Stomach smooth muscle (tissue), 2 donors: ENCODE data around the gene NALCN.

Source experiments
- H3K27ac ChIP-seq: one replicate; pipeline ENCODE4 v1.7.0; 2013; ENCODE audit warnings: mild to moderate bottlenecking, low read length, inconsistent platforms
- H3K27me3 ChIP-seq, 2 donors: one replicate each; pipeline ENCODE4 v1.7.0; 2013; ENCODE audit warnings: low read length in 2 of 2; ENCODE audit not compliant: insufficient read depth in 2 of 2, control insufficient read depth in 1 of 2
- H3K36me3 ChIP-seq, 2 donors: one replicate each; pipeline ENCODE4 v1.7.0; 2013; ENCODE audit warnings: low read length in 2 of 2; ENCODE audit not compliant: control insufficient read depth in 2 of 2, insufficient read depth in 2 of 2
- H3K4me1 ChIP-seq: one replicate; pipeline ENCODE4 v1.7.0; 2013; ENCODE audit warnings: low read length; ENCODE audit not compliant: control insufficient read depth, insufficient read depth
- H3K4me3 ChIP-seq, 2 donors: one replicate each; pipeline ENCODE4 v1.7.0; 2013; ENCODE audit warnings: low read length in 2 of 2
- H3K9ac ChIP-seq, 2 donors: one replicate each; pipeline ENCODE4 v1.7.0; 2013; ENCODE audit warnings: low read length in 2 of 2, mild to moderate bottlenecking in 1 of 2
- H3K9me3 ChIP-seq, 2 donors: one replicate each; pipeline ENCODE4 v1.7.0; 2013; ENCODE audit warnings: low read length in 2 of 2; ENCODE audit not compliant: control insufficient read depth in 2 of 2
- donor health status: healthy.
- donor health status: Pancreatic carcinoma.

NALCN gene

DNA sequence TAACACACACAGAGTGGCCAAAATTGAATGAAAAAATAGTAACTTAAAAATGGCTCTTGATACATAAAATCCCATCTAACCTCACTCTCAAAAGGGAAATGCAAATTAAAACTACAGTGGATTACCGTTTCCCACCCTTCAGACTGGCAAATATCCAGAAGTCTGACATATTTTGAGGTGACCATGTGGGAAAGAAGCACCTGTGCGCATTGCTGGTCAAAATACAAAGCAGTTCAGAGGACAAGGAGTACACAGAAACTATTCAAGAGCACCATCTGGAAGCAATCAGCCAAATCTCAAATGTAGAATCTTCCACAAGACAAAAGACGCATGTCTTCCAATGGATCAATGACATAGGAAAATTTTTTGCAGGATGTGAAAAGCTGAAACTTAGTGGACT is 23.2 kb downstream of the NALCN start:
- H3K9me3 ChIP-seq: peaks cover 0 to 1% of the 10 kb centered on the region in 2 donors
- no peak overlapping the region for H3K27ac ChIP-seq
- no peaks in the 10 kb centered on the region for H3K36me3 ChIP-seq
- H3K27me3 ChIP-seq: no peaks in the 10 kb centered on the region
- H3K4me3 ChIP-seq: no peak overlapping the region
- no peaks in the 10 kb centered on the region for H3K4me1 ChIP-seq
- H3K9ac ChIP-seq: no peak overlapping the region

DNA sequence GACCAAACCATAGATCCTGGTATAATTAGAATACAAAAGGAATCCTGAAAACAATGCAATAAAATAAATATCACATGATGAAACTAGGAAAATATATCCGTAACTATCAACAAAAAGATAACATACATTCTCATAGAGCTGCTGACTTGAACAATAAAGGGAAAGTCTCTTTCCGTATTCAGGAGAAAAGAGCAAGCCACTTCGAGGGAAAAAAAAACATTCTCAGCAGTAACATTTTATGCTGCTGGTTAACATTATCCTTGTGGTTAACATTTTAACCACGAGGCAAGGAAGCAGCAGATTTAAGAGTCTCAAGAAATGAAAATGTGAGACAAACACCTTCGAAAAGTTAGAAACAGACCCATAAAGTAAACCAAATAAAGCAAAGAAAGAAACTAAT is 25.8 kb downstream of the NALCN start:
- no peak overlapping the region for H3K27ac ChIP-seq

DNA sequence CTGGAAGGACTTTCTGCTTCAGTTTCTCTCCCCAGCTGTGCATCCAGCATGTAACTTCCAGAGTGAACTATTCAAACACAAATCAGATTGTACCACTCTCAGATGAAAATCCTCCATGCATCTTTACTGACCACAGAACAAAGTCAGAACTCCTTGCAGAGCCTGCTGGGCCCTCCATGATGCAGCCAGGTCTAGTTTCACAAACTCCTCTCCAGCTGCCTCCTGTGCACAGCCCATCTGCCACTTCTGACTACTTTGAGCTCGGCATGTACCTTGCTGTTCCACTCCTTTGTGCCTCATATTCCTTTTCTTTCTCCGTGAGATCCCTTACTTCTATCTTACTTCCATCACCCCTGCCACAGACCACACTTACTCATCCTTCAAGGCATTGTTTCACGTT is 31.4 kb downstream of the NALCN start:
- H3K36me3 ChIP-seq: no peaks in the 10 kb centered on the region
- no peaks in the 10 kb centered on the region for H3K4me1 ChIP-seq
- no peak overlapping the region for H3K4me3 ChIP-seq
- no peak overlapping the region for H3K27ac ChIP-seq
- no peak overlapping the region for H3K9ac ChIP-seq
- H3K9me3 ChIP-seq: peaks cover 0 to 1% of the 10 kb centered on the region in 2 donors
- H3K27me3 ChIP-seq: no peaks in the 10 kb centered on the region

More for the DNA sequence above, 25.8 kb downstream of the NALCN start:
- Histone ChIP-seq H3K27me3 (no peaks in the 10 kb centered on the region), H3K9me3 (peaks cover 0 to 1% of the 10 kb centered on the region in 2 donors), H3K36me3 (no peaks in the 10 kb centered on the region), H3K4me3 (no peak overlapping the region), H3K4me1 (no peaks in the 10 kb centered on the region), H3K9ac (no peak overlapping the region)

DNA sequence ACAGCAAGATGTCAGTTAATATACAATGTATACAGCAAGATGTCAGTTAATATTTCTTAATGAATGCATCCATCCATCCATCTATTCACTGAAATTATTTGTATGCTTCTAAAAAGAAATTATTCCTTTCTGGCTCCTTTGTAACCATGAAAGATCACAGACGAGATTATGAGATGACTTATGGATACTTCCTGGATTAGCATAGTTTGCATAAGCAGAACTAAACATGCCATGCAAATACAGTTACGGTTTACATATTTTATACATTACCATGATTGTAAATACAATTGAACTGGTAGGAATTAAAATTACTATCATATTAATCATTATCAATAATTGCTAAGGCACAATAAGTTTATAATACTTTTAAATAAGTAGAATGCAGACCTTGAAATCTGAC is 32.7 kb downstream of the NALCN start:
- Histone ChIP-seq H3K4me1 (no peaks in the 10 kb centered on the region), H3K27me3 (no peaks in the 10 kb centered on the region), H3K27ac (no peak overlapping the region), H3K36me3 (no peaks in the 10 kb centered on the region), H3K4me3 (no peak overlapping the region), H3K9me3 (no peaks in the 10 kb centered on the region), H3K9ac (no peak overlapping the region)

DNA sequence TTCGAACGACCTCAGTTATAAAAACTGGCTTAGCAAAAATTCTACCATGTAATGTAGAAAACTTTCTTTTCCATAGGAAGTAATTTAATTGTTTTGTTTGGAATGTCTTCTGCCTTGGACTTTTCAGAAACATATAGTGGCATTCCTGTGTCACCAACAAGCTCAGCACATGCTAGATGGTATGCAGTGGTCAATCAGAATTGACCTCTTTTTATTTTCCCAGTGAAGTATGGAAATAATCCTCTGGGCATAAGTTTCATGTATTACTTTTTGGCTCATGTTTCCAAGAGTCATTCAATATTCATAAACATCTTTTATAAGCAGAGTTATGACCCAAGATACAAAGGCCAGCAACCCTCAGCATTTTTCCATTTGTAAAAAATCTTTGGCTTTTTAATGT is 33.6 kb downstream of the NALCN start:
- Histone ChIP-seq H3K9me3 (no peaks in the 10 kb centered on the region), H3K36me3 (no peaks in the 10 kb centered on the region), H3K4me3 (no peak overlapping the region), H3K4me1 (no peaks in the 10 kb centered on the region), H3K27me3 (no peaks in the 10 kb centered on the region), H3K27ac (no peak overlapping the region), H3K9ac (no peak overlapping the region)

DNA sequence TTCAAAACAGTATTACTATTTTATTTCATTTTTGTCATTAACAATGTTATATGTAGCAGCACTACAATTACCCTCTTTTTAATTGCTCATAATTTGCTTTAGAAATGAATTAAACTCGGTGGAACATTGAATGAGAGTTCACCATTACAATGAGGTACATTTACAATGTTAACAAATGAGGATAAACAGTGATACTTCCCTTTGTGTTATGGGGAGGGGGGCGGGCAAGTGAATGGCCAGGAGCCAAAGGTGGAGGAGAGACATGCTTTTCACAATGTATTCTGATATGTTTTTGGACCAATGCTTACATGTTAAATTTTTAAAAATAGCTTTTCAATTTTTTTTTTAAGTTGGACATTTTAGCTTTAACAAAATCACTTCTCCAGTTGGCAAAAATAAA is 34.2 kb downstream of the NALCN start:
- H3K27me3 ChIP-seq: no peaks in the 10 kb centered on the region
- no peak overlapping the region for H3K27ac ChIP-seq
- no peaks in the 10 kb centered on the region for H3K4me1 ChIP-seq
- H3K9me3 ChIP-seq: no peaks in the 10 kb centered on the region
- no peaks in the 10 kb centered on the region for H3K36me3 ChIP-seq
- no peak overlapping the region for H3K9ac ChIP-seq
- H3K4me3 ChIP-seq: no peak overlapping the region

DNA sequence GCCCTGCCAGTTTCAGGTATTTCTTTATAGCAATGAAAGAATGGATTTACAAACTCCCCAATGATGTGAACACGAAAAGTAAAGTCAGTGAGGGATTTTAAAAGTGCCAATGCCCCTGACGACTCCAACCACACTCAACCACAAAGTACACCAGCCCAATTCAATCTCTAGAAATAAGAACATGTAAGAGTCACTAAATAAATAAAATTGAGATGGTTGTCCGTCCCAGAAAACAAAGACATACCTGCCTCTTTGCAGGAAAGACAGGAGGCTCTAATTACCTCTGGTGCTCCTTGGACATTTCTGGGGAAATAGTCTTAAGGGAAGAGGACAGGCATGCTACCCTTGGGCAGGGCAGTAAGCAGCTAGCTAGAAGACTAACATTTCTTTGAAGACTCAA is 55.8 kb downstream of the NALCN start:
- Histone ChIP-seq H3K4me1 (no peaks in the 10 kb centered on the region), H3K9me3 (no peaks in the 10 kb centered on the region), H3K27me3 (no peaks in the 10 kb centered on the region), H3K9ac (no peak overlapping the region), H3K4me3 (no peak overlapping the region), H3K36me3 (no peaks in the 10 kb centered on the region), H3K27ac (no peak overlapping the region)

DNA sequence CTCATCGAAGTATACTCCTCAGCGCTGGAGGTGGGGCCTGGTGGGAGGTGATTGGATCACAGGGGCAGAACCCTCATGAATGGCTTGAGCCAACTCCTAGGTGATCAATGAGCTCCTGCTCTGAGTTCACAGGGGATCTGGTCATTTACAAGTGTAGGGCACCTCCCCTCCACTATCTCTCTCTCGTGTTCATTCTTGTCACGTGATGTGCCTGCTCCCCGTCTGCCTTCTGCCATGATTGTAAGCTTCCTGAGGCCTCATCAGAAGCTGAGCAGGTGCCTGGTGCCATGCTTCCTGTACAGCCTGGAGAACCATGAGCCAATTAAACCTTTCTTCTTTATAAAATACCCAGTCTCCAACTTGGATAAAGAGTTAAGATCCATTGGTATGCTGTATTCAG is 61.4 kb downstream of the NALCN start:
- H3K27me3 ChIP-seq: no peaks in the 10 kb centered on the region
- no peaks in the 10 kb centered on the region for H3K9me3 ChIP-seq
- H3K4me3 ChIP-seq: no peak overlapping the region
- no peak overlapping the region for H3K27ac ChIP-seq
- no peaks in the 10 kb centered on the region for H3K4me1 ChIP-seq
- no peak overlapping the region for H3K9ac ChIP-seq
- no peaks in the 10 kb centered on the region for H3K36me3 ChIP-seq

DNA sequence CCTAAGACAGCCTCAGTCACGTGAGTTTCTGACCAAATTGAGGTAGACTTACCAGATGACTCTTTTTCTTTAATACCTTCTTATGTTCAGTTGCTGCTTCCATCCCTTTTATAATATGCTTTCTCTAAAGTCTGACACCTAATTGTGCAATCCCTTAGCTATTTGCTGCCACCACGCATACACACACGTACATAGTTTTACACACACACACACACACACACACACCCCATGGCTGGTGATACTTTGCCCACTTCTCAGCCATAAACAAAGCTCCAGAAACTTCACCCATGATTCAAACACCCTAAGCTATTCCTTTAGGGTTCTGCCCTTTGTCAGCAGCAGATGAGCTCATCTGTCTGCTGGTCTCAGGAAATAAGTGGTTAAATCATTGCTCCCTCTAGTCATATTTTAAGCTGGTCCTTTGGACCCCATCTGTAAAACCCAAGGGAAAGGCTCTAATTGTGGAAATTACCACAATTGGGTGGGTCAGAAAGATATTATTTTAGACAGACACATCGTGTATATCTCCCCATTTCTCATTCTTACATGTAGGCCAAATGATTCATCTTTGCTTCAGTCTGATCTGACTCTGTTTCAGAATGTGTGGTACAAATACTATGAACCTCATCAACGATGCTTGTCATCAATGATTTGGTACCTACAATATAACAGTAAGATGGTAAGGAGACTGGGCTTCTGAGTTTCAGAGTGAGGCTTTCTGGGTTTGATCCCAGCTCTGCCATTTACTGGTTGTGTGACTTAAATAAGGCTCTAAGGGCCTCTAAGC is 69.2 kb downstream of the NALCN start:
- Histone ChIP-seq H3K27ac (no peak overlapping the region), H3K4me1 (no peaks in the 10 kb centered on the region), H3K36me3 (no peaks in the 10 kb centered on the region), H3K9ac (no peak overlapping the region), H3K27me3 (no peaks in the 10 kb centered on the region), H3K4me3 (no peak overlapping the region), H3K9me3 (no peaks in the 10 kb centered on the region)

DNA sequence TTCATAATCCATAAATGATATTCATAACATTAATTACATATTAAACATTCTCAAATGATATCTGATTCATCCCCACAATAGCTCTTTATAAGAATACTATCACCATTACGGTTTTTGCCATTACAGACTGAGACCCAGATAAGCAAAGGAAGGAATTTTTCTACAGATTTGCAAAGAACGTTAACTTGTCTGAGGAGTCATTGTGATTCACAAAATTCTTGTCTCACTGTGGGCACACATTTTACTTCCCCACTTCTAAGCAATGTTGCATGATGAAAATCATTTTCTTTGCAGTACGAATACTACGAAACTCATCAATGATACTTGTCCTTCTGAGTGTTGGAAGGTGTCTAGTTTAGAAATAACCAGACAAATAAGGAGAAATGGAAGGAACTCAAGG is 70.1 kb downstream of the NALCN start:
- Histone ChIP-seq H3K4me3 (no peak overlapping the region), H3K36me3 (no peaks in the 10 kb centered on the region), H3K4me1 (no peaks in the 10 kb centered on the region), H3K27ac (no peak overlapping the region), H3K9me3 (no peaks in the 10 kb centered on the region), H3K27me3 (no peaks in the 10 kb centered on the region), H3K9ac (no peak overlapping the region)

DNA sequence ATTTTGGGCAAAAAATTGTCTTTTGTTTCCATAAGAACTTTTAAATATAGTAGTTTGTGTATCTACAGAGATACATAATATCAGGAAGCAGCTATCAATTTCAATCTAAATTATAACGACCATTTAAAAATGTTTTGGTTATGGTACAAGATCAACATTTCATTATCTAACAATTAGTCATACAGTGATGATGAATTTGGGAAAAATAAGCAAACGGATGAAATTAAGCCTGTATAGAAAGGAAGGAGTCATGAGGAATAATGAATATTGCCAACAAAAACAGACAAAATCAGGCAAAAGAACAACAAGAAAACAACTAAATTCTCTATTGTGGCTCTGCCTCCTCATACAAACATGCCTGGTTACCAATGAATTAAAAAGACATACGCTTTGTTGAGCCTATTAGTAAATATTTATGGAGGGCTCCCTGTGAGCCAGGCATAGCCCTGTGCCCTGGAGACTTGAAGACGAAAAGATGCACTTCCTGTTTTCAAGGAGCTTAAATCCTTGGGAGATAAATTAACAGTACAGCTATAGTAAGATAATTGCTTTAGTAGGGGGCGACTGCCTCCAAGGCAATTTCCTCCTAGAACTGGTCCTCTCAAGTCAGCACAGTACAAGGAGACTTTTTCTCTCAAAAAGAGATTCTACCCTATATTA is 73.0 kb downstream of the NALCN start:
- Histone ChIP-seq H3K9ac (no peak overlapping the region), H3K9me3 (no peaks in the 10 kb centered on the region), H3K4me3 (no peak overlapping the region), H3K4me1 (no peaks in the 10 kb centered on the region), H3K27me3 (no peaks in the 10 kb centered on the region), H3K36me3 (no peaks in the 10 kb centered on the region), H3K27ac (no peak overlapping the region)
